ENCODE measurements around the gene GRM7.

DNA sequence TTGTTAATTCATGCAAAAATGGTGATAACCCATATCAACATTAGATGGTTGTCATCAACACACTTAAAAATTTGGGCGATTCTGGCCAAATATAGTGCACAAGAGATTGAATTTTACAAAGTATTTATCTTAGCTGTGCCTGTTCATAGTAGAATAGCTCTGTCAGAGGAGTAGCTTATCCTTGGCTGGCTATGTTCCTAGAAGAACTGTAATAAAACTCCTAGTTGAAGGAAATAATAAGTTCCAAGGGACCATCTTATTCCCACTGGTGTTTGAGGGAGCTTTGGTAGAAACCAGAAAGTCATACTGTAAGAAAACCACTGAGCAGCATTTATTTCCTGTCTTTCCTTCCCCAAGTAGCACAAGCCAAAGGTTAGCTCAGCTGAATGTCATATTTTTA lies 201.8 kb downstream of the GRM7 start:
- TF ChIP-seq, protein P1, sequence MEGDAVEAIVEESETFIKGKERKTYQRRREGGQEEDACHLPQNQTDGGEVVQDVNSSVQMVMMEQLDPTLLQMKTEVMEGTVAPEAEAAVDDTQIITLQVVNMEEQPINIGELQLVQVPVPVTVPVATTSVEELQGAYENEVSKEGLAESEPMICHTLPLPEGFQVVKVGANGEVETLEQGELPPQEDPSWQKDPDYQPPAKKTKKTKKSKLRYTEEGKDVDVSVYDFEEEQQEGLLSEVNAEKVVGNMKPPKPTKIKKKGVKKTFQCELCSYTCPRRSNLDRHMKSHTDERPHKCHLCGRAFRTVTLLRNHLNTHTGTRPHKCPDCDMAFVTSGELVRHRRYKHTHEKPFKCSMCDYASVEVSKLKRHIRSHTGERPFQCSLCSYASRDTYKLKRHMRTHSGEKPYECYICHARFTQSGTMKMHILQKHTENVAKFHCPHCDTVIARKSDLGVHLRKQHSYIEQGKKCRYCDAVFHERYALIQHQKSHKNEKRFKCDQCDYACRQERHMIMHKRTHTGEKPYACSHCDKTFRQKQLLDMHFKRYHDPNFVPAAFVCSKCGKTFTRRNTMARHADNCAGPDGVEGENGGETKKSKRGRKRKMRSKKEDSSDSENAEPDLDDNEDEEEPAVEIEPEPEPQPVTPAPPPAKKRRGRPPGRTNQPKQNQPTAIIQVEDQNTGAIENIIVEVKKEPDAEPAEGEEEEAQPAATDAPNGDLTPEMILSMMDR (IDR thresholded peaks at IDR 0.05) = no peak
- no peak for TF ChIP-seq POLR2A (IDR thresholded peaks at IDR 0.05)

Data from body of pancreas (tissue), 4 donors.